ENCODE results near the gene MT2A.

DNA sequence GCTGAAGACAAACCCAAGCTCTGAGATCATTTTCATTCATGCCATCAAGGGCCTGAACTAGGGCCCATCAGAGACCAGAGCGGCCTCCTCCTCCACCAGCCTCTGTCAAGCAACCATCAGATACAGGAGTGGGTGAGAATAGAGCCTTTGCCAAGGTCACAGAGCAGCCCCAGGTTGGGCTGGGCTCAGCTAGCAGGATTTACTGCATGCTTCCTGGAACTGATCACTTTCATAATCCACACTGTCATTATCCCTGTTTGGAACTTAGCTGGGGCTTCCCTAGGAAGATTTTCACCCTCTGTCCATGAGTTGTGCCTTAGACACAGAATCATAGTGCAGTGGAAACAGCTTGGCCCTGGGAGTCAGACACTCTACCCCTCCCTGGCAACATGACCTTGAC lies 38.4 kb upstream of the MT2A start:
- TF ChIP-seq, protein P1, sequence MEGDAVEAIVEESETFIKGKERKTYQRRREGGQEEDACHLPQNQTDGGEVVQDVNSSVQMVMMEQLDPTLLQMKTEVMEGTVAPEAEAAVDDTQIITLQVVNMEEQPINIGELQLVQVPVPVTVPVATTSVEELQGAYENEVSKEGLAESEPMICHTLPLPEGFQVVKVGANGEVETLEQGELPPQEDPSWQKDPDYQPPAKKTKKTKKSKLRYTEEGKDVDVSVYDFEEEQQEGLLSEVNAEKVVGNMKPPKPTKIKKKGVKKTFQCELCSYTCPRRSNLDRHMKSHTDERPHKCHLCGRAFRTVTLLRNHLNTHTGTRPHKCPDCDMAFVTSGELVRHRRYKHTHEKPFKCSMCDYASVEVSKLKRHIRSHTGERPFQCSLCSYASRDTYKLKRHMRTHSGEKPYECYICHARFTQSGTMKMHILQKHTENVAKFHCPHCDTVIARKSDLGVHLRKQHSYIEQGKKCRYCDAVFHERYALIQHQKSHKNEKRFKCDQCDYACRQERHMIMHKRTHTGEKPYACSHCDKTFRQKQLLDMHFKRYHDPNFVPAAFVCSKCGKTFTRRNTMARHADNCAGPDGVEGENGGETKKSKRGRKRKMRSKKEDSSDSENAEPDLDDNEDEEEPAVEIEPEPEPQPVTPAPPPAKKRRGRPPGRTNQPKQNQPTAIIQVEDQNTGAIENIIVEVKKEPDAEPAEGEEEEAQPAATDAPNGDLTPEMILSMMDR (conservative IDR thresholded peaks at IDR 0.05) = no peak
- TF ChIP-seq ZFX (IDR thresholded peaks at IDR 0.05) = no peak

All from C4-2B (cell line).